GM18502 (cell line): ENCODE measurements around the gene CDCP2.

Source experiments
- ATAC-seq: cut with Tn5 transposase; IDR thresholded peaks from one replicate; pipeline ENCODE4 v1.9.1; 2021; ENCODE audit warnings: mild to moderate bottlenecking; ENCODE audit not compliant: unreplicated experiment, poor library complexity

The CDCP2 gene

DNA sequence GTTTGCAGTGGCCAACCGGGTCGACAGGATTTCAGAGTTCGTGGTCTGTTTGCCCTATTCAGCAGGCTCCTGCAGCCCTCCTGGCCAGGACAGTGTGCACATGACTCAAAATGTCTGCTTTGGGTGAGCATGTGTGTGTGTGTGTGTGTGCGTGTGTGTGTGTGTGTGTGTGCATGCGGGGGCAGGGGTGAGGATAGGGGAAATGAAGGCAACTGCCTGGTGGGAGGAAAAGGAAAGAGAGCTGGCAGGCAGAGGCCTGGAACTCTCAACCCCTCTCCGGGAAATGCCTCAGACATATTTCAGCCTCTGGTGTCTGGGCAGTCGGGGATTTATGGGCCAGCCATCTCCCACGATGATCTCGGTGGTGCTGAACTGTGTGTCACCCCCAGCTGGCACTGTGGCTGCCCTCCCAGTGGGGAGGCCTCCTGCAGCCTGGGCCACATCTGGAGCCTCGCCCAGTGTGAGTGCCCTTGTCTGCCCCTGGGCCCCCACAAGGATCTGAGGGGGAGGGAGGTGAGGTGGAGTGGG lies 15.2 kb downstream of the CDCP2 start:
- ATAC-seq = no peak

GRCh38 chr1:54136963-54137533 lies 15.8 kb downstream of the CDCP2 start:
- no peak for ATAC-seq

GRCh38 chr1:54136269-54136896 lies 16.4 kb downstream of the CDCP2 start:
- no peak for ATAC-seq

- no peak for ATAC-seq
Measured at GRCh38 chr1:54135436-54136120, 17.2 kb downstream of the CDCP2 start.

GRCh38 chr1:54134295-54134694 lies 18.5 kb downstream of the CDCP2 start:
- ATAC-seq = no peak

GRCh38 chr1:54132495-54132894 lies 20.3 kb downstream of the CDCP2 start:
- no peak for ATAC-seq

GRCh38 chr1:54131419-54131818 lies 21.4 kb downstream of the CDCP2 start:
- no peak for ATAC-seq

GRCh38 chr1:54129858-54130257 lies 22.9 kb downstream of the CDCP2 start:
- ATAC-seq = no peak

DNA sequence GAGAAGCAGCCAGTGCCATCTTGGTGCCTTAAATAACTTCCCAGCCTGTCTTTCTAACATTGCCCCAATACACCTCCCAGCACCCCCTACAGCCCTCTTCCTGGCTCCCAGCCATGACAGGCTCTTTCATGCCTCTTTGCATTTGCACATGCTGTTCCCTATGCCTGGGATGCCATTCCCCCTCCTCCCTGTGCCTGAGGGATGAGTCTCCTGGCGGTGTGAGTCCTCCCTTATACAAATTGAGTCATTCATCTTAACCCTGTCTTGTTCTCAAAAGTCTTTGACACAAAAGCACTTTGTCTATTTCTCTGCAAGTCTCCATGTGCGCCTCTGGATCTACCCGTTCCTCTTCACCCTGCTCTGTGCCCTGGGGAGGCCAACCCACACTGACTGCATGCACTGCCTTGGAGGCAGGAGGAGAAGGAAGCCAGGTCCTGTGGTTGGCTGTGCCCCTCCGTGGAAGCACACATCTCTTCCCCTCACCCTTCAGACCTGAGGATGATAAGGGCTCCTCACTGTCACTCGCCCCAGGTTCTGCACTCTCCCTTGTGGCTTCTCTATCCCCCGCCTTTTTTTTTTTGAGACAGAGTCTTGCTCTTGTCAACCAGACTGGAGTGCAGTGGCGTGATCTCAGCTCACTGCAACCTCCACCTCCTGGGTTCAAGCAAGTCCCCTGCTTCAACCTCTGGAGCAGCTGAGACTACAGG lies 25.1 kb downstream of the CDCP2 start:
- no peak for ATAC-seq

- ATAC-seq = no peak
Measured at GRCh38 chr1:54126271-54126815, 26.5 kb downstream of the CDCP2 start.

DNA sequence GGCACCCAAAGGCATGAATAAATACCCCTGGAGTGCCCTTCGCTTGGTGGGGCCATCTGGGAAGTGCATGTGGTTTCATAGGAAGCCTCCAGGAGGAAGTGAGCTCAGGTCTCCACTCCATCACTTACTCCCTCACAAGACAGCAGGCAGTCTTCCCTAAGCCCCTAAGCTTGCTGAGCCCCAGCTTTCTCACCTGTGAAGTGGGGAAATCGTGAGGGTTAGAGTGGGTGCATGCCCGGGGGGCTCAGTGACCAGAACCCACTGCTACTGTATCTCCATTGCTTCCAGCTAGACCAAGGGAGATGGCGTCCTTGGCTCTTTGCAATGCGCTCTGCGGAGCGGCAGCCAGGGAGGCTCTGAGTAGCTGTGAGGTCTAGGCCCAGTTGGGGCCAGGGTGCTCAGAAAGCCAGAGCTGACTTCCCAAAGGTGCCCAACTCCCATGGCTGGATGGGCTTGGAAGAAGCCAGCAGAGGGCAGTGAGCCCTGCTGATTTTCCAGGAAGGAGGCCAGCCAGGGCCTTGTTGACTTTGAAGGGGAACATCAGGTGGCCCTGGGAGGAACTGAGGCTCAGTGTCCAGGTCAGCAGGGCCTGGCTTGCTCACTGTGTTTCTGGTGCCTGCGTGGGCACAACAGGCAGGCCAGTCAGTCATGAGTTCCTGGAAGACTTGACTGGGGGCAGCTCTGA lies 27.3 kb downstream of the CDCP2 start:
- no peak for ATAC-seq

GRCh38 chr1:54124906-54125305 lies 27.9 kb downstream of the CDCP2 start:
- no peak for ATAC-seq

DNA sequence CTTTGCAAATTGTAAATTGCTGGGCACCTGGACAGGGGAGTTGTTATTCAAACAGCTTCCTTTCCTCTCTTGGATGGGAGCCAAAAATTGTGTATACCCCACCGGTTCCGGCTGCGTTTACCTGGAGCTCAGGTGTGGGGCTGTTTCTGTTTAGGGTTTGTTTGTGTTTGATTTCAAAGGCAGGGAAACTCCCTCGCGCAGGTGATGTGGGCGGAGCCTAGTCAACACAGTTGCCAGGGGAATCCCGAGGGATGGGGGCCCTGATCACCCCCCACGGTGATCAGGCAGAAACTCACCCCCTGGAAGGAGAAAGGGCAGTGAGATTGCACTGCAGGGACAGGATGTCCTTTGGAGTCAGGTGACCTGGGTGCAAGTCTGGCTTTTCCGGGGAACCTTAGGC lies 28.3 kb downstream of the CDCP2 start:
- ATAC-seq = no peak

- ATAC-seq = no peak
Measured at GRCh38 chr1:54122992-54123391, 29.8 kb downstream of the CDCP2 start.

GRCh38 chr1:54122135-54122751 lies 30.6 kb downstream of the CDCP2 start:
- no peak for ATAC-seq

DNA sequence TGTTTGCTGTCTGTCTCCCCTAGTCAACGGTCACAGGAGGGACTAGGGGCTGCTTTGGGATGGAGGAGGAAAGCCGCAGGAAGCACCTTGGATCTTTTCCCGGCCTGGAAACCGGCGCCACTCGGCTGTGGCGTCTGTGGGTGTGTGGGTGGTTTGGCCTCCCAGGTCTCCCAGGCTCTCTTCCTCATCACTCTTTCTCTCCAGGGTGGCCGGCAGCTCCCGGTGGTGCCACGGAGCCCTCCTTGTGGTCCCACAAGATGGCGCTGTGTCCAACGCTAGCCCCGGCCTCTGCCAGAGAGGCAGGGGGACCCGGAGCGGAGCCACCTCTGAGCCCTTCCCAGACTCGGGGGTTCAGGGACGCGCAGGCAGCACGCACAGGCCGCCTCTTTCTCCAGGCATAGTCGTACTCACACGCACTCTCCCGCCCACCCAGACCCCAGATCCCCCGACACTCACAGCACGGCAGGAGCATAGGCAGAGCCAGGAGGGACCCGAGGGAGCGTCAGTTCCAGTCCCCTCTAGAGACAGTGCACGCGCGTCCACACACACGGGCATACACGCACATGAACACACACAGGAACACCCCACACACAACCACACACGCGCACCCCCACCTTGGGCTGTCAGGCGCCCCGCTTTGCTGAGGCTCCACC lies 31.2 kb downstream of the CDCP2 start:
- ATAC-seq = no peak

- ATAC-seq = no peak
Measured at GRCh38 chr1:54120698-54121481, 31.9 kb downstream of the CDCP2 start.

DNA sequence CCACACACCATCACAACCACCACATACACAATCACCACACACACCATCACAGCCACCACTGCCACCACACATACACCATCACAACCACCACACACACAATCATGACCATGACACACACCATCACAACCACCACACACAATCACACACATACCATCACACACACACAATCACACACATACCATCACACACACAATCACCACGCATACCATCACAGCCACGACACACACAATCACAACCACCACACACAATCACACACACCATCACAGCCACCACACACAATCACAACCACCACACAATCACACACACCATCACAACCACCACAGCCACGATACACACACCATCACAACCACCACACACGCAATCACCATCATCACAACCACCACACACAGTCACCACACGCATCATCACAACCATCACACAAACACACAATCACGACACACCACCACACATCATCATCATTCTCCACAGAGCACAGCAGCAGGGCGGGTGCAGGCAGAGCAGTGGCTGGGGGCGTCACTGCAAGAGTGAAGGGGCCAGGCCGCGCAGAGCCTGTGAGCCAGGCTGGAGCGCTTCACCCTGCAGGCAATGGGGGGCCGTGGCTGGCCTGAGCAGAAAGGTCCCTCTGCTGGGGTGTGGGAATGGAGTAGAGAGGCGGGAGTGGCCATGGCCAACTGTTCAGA lies 32.6 kb downstream of the CDCP2 start:
- no peak for ATAC-seq
